ENCODE data around the gene LRRC10B.

DNA sequence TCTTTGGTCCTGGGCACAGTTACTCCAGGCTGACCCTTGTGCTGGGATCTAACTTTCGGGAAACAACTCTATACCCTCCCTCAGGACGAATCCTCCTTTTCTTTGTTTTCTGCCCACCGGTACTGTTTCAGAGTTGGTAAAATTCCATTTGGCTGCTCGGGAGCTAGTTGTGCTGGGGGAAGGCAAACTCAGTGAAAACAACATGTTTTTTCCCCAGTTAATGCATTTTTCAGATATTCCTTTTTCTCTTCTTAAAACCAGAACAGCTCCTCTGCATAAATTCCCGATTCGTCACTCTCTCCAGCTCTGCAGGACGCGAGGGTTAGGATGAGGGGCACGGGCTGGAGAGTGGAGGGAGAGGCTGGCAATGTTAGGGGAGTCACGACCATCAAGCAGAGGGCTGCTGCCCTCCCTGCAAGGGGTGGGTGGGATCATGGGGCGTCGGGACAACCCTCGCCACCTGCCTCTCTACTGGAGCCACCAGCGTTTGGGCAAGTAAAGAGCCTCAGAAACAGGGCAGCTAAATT, 31.3 kb downstream of the LRRC10B start:
- TF ChIP-seq, protein P1, sequence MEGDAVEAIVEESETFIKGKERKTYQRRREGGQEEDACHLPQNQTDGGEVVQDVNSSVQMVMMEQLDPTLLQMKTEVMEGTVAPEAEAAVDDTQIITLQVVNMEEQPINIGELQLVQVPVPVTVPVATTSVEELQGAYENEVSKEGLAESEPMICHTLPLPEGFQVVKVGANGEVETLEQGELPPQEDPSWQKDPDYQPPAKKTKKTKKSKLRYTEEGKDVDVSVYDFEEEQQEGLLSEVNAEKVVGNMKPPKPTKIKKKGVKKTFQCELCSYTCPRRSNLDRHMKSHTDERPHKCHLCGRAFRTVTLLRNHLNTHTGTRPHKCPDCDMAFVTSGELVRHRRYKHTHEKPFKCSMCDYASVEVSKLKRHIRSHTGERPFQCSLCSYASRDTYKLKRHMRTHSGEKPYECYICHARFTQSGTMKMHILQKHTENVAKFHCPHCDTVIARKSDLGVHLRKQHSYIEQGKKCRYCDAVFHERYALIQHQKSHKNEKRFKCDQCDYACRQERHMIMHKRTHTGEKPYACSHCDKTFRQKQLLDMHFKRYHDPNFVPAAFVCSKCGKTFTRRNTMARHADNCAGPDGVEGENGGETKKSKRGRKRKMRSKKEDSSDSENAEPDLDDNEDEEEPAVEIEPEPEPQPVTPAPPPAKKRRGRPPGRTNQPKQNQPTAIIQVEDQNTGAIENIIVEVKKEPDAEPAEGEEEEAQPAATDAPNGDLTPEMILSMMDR (IDR thresholded peaks at IDR 0.05; ENCODE audit: insufficient read depth, low read length), result no peak
- no peak for TF ChIP-seq GABPA (IDR thresholded peaks at IDR 0.05; ENCODE audit: low read depth)
